HCT116 (cell line): Measurements from ENCODE around the gene MBNL2.

ENCODE experiments used
- CTCF ChIP-seq, 3 experiments: fragments of 200-600 bp in 1 of 3; sonication (generic) in 1 of 3; IDR thresholded peaks in 2 of 3; conservative IDR thresholded peaks in 1 of 3; 2 replicates each; pipeline ENCODE4 v1.5.1; 2012 to 2017; ENCODE audit warnings: low read depth in 2 of 3, low read length in 2 of 3, antibody characterized with exemption in 1 of 3, borderline replicate concordance in 1 of 3, control low read depth in 1 of 3, mild to moderate bottlenecking in 1 of 3, mixed read lengths in 1 of 3, mixed run types in 1 of 3, moderate library complexity in 1 of 3; ENCODE audit not compliant: insufficient read depth in 1 of 3
- EZH2phosphoT487 ChIP-seq: fragments of 200-600 bp; IDR thresholded peaks from 2 replicates; pipeline ENCODE4 v1.6.1; 2018; ENCODE audit warnings: antibody characterized with exemption, borderline replicate concordance
- MAX ChIP-seq: IDR thresholded peaks from 2 replicates; pipeline ENCODE4 v1.6.1; 2012
- REST ChIP-seq: IDR thresholded peaks from 2 replicates; pipeline ENCODE4 v1.6.1; 2012; ENCODE audit warnings: low read depth
- SIN3A ChIP-seq: IDR thresholded peaks from 2 replicates; pipeline ENCODE4 v1.6.1; 2012; ENCODE audit warnings: low read depth
- ZNF274 ChIP-seq: fragments of 200-500 bp; sonication (Bioruptor generic); IDR thresholded peaks from 2 replicates; pipeline ENCODE4 v1.6.1; 2014; ENCODE audit warnings: mild to moderate bottlenecking, low read depth, low read length, inconsistent platforms

- TF ChIP-seq CTCF (IDR thresholded peaks at IDR 0.05 in 2 of 3, conservative IDR thresholded peaks at IDR 0.05 in 1 of 3; ENCODE audit: borderline replicate concordance in 1 of 3, insufficient read depth in 1 of 3, low read depth in 2 of 3, low read length in 2 of 3), result no peak
- TF ChIP-seq REST, result no peak
- no peak for TF ChIP-seq SIN3A
- TF ChIP-seq ZNF274, result no peak
- no peak for TF ChIP-seq EZH2phosphoT487
- no peak for TF ChIP-seq MAX
These were observed 106.2 kb downstream of the MBNL2 start for GRCh38 chr13:97328222-97328790.
